Measurements from ENCODE around the gene BRD1. TPM values are rescaled to one million over a fixed set of nuclear protein-coding genes. Genes with fewer than 3 reads are reported as not detected.
"Not testable (repeated sequence)": the region's sequence is repeated elsewhere in the genome, so short reads cannot be mapped to it uniquely, and the experiment has no call there.

Gene BRD1
- total RNA-seq, 2 experiments from 2014 or later = 29.1 to 31.2 TPM

- POLR2A ChIA-PET = not testable (repeated sequence)
- CTCF ChIA-PET = interaction anchor here (1.2 kb wide), 1 partner anchor 268 kb away, joined by 3 read pairs; no protein-coding TSS in a partner anchor
Observed at GRCh38 chr22:49762571-49762970, 65.1 kb downstream of the BRD1 start.

DNA sequence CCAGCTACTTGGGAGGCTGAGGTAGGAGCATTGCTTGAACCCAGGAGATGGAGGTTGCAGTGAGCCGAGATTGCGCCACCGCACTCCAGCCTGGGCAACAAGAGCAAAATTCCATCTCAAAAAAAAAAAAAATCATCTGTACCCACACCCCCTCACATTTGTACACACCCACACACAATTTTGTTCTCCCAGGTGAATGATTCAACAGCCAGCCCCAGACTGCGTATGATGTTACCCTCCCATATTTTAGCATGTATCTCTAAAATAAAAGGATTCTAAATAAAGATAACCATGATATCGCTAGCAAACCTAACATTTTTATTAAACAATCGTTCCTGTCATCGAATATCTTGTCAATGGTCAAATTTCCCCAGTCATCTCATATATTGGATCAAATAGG lies 65.8 kb downstream of the BRD1 start:
- ChIA-PET CTCF (interaction anchor here (1.2 kb wide), 1 partner anchor 269 kb away, joined by 3 read pairs; no protein-coding TSS in a partner anchor), POLR2A (no interaction called here)

DNA sequence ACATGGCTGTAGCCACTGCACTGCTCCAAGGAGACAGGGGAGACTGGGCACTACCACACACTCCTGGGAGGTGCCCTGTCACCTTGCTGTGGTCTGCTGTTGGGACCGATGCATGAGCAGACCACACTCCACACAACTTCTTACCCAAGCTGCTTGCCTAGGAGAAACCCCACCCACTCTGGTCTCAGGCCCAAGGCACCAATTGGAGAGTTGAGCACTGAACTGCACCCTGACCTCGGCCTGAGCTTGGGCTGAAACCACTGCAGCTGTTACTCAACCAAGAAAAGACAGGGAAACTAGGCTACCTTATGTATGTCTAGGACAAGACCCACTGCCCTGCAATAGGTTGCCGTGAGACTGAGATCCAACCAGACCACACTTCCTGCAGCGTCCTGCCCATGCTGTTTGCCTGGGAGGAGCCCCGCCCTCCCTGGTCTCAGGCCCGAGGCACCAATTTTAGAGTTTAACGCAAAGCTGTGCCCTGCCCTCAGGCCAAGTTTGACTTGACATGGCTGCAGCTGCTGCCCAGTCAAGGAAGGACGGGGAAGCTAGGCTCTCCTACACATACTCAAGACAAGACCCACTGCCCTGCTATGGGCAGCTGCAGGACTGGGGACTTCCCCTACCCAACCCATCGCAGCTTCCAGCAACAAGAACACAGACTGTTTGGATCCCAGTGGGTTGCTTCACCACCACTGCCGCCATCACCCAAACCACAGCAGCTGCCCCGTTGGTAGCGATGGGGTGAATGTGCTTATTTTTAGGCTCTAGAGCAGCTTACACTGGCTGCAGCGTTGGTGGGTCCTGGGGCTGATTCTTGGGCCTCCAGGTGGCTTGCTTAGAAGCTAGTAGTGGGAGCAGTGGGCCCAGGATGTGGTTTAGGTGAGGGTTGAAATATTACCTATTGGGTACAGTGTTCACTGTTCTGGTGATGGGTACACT lies 66.8 kb downstream of the BRD1 start:
- POLR2A ChIA-PET = no interaction called here
- CTCF ChIA-PET = no interaction called here

DNA sequence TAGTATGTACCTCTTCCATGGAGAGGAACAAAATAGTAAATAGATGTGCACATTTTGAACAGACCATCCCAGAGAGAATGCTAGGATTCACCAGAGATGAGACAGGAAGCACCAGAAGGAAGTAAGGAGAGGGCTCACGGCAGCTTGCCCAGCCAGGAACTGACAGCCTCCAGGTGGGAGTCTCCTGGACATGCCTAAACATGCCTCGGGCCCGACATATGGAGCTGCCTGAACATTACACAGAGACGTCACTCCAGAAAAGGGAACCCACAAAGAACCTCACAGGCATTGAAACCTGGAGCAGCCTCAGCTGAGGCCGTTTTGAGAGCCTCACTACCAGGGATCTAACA lies 67.4 kb downstream of the BRD1 start:
- POLR2A ChIA-PET = no interaction called here
- CTCF ChIA-PET = no interaction called here

DNA sequence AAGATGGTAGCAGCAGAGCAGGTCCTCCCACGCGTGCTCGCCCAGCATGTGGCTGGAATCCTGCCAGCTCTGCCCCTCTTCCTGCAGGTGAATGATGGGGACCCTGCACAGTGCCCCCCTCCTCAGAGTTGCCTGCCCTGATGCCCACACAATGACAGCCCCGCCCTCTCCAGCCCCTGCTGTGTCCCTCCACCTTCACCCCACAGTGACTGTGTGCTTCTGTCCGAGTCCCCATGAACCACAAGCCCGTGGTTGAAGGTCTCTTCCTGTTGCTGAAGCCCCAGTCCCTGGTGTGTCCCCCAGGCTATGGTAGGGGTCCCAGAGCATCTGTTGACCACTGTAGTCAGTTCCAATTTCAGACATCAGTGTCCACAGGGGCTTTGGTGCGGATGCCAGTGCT lies 71.0 kb downstream of the BRD1 start:
- POLR2A ChIA-PET = no interaction called here
- CTCF ChIA-PET = no interaction called here

GRCh38 chr22:49756201-49756600 lies 71.5 kb downstream of the BRD1 start:
- ChIA-PET POLR2A (no interaction called here), CTCF (no interaction called here)

DNA sequence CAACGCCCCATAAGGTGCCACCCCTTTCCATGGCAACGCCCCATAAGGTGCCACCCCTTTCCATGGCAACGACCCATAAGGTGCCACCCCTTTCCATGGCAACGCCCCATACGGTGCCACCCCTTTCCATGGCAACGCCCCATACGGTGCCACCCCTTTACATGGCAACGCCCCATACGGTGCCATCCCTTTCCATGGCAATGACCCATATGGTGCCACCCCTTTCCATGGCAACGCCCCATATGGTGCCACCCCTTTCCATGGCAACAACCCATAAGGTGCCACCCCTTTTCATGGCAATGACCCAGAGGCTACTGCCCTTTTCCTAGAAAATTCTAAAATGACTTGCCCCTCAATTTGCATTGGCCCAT lies 72.1 kb downstream of the BRD1 start:
- ChIA-PET CTCF (no interaction called here), POLR2A (no interaction called here)

GRCh38 chr22:49754696-49755630 lies 72.7 kb downstream of the BRD1 start:
- POLR2A ChIA-PET = no interaction called here

GRCh38 chr22:49753961-49754695 lies 73.5 kb downstream of the BRD1 start:
- ChIA-PET CTCF (no interaction called here), POLR2A (no interaction called here)

More at GRCh38 chr22:49754696-49755630, 72.7 kb downstream of the BRD1 start:
- CTCF ChIA-PET = no interaction called here

- ChIA-PET CTCF (no interaction called here), POLR2A (interaction anchor here (0.6 kb wide), 1 partner anchor 165 kb away, joined by 4 read pairs; no protein-coding TSS in a partner anchor)
Observed at GRCh38 chr22:49753276-49753890, 74.3 kb downstream of the BRD1 start.

- ChIA-PET POLR2A (interaction anchor here (0.6 kb wide), 1 partner anchor 165 kb away, joined by 4 read pairs; no protein-coding TSS in a partner anchor), CTCF (no interaction called here)
Observed at GRCh38 chr22:49752598-49753091, 75.0 kb downstream of the BRD1 start.

GRCh38 chr22:49751966-49752597 lies 75.6 kb downstream of the BRD1 start:
- ChIA-PET POLR2A (no interaction called here), CTCF (no interaction called here)

- CTCF ChIA-PET = no interaction called here
Observed at GRCh38 chr22:49751318-49751965, 76.2 kb downstream of the BRD1 start.

DNA sequence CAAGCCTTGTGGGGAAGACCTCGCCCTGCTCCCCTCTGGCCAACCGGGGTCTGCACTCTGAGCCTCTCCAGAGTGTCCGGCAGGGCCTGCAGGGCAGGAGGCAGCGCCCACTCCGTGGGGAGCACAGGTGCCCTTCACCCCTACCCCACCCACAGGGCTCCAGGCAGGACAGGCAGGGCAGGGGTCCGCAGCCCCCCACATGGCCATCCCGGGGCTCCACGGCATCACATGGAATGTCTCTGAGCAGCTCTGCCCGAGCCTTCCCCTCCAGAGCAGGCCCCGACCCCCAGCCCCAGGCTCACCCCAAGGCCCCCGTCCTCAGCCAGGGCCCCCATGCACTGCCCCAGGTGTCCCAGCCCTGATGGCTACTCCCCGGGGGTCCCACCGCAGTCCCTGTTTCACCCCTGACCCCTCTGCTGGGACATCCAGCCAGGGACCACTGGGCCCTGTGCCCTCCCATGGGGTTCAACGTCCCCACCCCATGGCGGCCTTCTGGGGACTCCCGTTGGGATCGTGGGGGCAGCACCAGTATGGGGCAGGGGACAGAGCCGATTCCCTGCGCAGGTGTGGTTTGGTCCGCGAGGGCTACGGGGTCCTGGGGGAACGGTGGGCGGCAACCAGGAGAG lies 77.7 kb downstream of the BRD1 start:
- ChIA-PET CTCF (no interaction called here), POLR2A (no interaction called here)

More at GRCh38 chr22:49751318-49751965, 76.2 kb downstream of the BRD1 start:
- POLR2A ChIA-PET = no interaction called here

GRCh38 chr22:49749227-49749626 lies 78.4 kb downstream of the BRD1 start:
- ChIA-PET CTCF (no interaction called here), POLR2A (no interaction called here)

DNA sequence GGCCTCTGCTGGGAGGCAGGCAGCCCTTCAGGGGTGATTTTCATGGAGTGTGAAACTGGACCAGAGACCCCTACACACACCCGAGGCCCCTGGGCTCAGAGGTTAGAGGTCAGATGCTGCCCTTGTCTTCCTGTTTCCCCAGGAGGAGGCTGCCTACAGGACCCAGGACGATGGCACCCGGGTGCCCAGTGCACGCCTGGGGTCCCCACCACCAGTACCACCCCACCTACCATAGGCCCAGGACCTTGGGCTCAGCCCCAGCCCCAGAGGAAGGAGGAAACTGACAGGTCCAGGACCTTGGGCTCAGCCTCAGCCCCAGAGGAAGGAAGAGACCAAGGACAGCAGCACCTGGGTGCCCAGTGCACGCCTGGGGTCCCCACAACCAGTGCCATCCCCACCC lies 79.2 kb downstream of the BRD1 start:
- ChIA-PET CTCF (no interaction called here), POLR2A (no interaction called here)

DNA sequence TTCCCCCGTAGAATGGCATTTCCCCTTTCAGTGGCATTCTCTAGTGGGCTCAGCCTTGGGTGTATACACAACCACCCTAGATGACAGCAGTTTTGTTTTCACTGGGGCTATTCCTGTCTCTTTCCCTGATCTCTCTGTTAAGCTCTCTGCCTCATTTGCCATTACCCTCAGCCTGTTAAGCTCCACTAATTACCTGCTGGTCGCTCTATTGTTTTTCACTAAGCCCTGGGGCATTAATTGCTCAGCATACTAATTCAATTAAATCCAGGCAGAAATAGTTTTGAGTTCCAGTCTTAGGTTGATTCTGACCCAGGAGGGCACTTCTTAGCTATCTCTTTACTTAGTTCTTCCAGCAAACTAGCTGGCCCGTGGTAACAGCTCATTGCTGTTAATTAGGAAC lies 80.0 kb downstream of the BRD1 start:
- CTCF ChIA-PET = no interaction called here

GRCh38 chr22:49747130-49747529 lies 80.5 kb downstream of the BRD1 start:
- ChIA-PET CTCF (no interaction called here), POLR2A (no interaction called here)

More for the DNA sequence above, 80.0 kb downstream of the BRD1 start:
- POLR2A ChIA-PET = no interaction called here

All from activated CD8-positive, alpha-beta memory T cell treated with anti-CD3 and anti-CD28 coated beads for 36 hours (primary cell).